Lung (tissue), 12 donors: ENCODE measurements around the gene LRP5. TPM values are rescaled to one million over a fixed set of nuclear protein-coding genes. Genes with fewer than 3 reads are reported as not detected.

Source experiments
- ATAC-seq: fragments of 200-7000 bp; cut with Tn5 transposase; one replicate; pipeline ENCODE4 v1.9.1; 2020; ENCODE audit warnings: moderate number of reproducible peaks; ENCODE audit not compliant: insufficient read depth, low FRiP score
- DNase-seq, 3 donors: peaks; one replicate each; pipeline ENCODE4 v3.0.0-alpha.2; 2013 to 2017
- H3K27ac ChIP-seq, 2 donors: one replicate each; pipeline ENCODE4 v1.5.1; 2013; ENCODE audit warnings: mild to moderate bottlenecking in 2 of 2, moderate library complexity in 2 of 2, control low read depth in 1 of 2, inconsistent platforms in 1 of 2, low read depth in 1 of 2, low read length in 1 of 2
- H3K27me3 ChIP-seq, 3 donors: one replicate each; pipeline ENCODE4 v1.5.1; 2013; ENCODE audit warnings: low read length in 2 of 3; ENCODE audit not compliant: control insufficient read depth in 3 of 3, insufficient read depth in 3 of 3
- H3K36me3 ChIP-seq, 4 donors: one replicate each; pipeline ENCODE4 v1.5.1; 2013; ENCODE audit warnings: low read length in 4 of 4, mild to moderate bottlenecking in 1 of 4, moderate library complexity in 1 of 4; ENCODE audit not compliant: control insufficient read depth in 4 of 4, insufficient read depth in 4 of 4
- H3K4me1 ChIP-seq, 5 donors: one replicate each; pipeline ENCODE4 v1.5.1; 2013; ENCODE audit warnings: low read length in 5 of 5, mild to moderate bottlenecking in 2 of 5, moderate library complexity in 1 of 5; ENCODE audit not compliant: control insufficient read depth in 5 of 5, insufficient read depth in 5 of 5
- H3K4me3 ChIP-seq: one replicate; pipeline ENCODE4 v1.5.1; 2013; ENCODE audit warnings: mild to moderate bottlenecking, control low read depth, moderate library complexity
- H3K9ac ChIP-seq, 2 donors: one replicate each; pipeline ENCODE4 v1.5.1; 2013; ENCODE audit warnings: low read length in 2 of 2, control low read depth in 1 of 2; ENCODE audit not compliant: insufficient read depth in 1 of 2
- H3K9me3 ChIP-seq, 4 donors: one replicate each; pipeline ENCODE4 v1.5.1; 2013; ENCODE audit warnings: low read length in 3 of 4, mild to moderate bottlenecking in 1 of 4, moderate library complexity in 1 of 4; ENCODE audit not compliant: control insufficient read depth in 4 of 4, insufficient read depth in 3 of 4
- CTCF ChIP-seq: IDR thresholded peaks from 2 replicates; pipeline ENCODE4 v1.5.1; 2012; ENCODE audit warnings: mild to moderate bottlenecking; ENCODE audit errors: control extremely low read depth, extremely low read depth
- WGBS, 2 donors: extraction: QIAGEN DNeasy Blood & Tissue Kit; methylation state at CpG; one replicate each; pipeline ENCODE4 v1.1.7; 2013; 5-methylcytosine and 5-hydroxymethylcytosine counted together
- polyA plus RNA-seq, 2 donors: library from polyadenylated mRNA; stranded (reverse); fragments of 200-250 nt; gene quantifications; one replicate each; pipeline ENCODE4 v1.2.1, GENCODE V29; 2013
- total RNA-seq, 2 donors: library from RNA; depleted of rRNA in 1 of 2; stranded (reverse); fragments of >200 nt in 1 of 2; gene quantifications; one replicate each; pipeline ENCODE4 v1.2.1, GENCODE V29; 2014 to 2021
- donor health status: control.
- donor health status: control.
- donor health status: Bipolar disorder and iron deficiency.
- donor health status: healthy.
- donor health status: DM: yes; HTN: yes; CAD: no.

Gene LRP5
- total and polyA plus RNA-seq, 4 donors: 33.7 to 76.4 (median 63.2) TPM

GRCh38 chr11:68309621-68310185 is 2.7 kb upstream of the LRP5 start:
- Histone ChIP-seq H3K4me1 (peaks cover 0 to 17% (median 4%) of the 10 kb centered on the region in 5 donors), H3K9me3 (no peaks in the 10 kb centered on the region)
- no peak for TF ChIP-seq CTCF

GRCh38 chr11:68311160-68312116 is 953 bp upstream of the LRP5 start:
- TF ChIP-seq CTCF: no peak
- peak overlapping the region; percentile 66 to 68 for H3K27ac ChIP-seq

More at GRCh38 chr11:68309621-68310185, 2.7 kb upstream of the LRP5 start:
- ATAC-seq: no peak
- H3K27ac ChIP-seq: no peak overlapping the region
- 82 to 91% methylated on average over 2 of the region's 2 CpGs for WGBS, 2 donors
- H3K36me3 ChIP-seq: no peaks in the 10 kb centered on the region
- H3K4me3 ChIP-seq: no peak overlapping the region
- no peaks in the 10 kb centered on the region for H3K27me3 ChIP-seq
- no peak overlapping the region for H3K9ac ChIP-seq
- no peak for DNase-seq

DNA sequence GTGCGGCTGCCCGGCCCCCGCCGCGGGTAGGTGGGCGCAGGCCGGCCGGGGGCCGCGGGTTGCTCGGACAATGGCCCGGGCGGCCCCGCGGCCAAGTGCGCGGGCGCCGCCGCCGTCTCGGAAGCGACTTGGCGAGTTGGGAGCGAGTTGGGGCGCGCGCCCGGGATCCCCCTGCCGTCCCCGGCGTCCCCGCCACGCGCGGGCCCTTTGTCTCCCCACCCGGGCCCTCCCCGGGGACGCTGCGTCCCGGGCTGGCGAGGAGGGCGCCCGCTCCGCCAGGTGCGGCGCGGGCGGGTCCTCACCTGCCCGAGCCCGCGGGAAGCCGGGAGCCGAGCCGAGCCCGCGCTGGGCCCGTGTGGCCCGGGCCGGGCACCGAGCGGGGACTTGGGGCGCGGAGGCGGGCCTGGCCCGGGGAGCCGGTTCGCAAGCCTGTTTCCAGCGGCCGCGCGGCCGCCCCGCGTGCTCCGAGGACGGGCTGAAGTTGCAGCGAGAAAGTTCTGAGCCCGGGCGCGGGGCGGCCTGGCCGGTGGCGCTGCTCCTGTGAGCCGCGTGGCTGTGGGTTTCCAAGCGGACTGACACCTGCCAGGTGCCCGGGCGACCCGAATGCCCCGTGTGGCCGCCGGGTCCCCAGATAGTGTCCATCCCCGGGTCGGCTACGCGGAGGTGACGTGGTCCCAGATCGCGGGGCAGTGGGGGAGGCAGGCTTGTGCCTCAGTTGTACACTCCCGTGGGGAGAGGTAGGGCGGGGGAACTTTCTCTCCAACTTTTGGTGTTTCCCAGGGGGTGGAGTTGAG is 586 bp downstream of the LRP5 start:
- Histone ChIP-seq H3K9ac (peak overlapping the region; percentile 46 to 70), H3K36me3 (no peaks in the 10 kb centered on the region), H3K4me3 (peak overlapping the region; percentile 70), H3K27me3 (no peaks in the 10 kb centered on the region), H3K27ac (peak overlapping the region; percentile 65 to 86), H3K9me3 (no peaks in the 10 kb centered on the region), H3K4me1 (peaks cover 7 to 34% (median 25%) of the 10 kb centered on the region in 5 donors)
- 0 to 1% methylated on average over 57 to 102 of the region's 102 CpGs for WGBS, 2 donors
- TF ChIP-seq CTCF: no peak
- no peak for ATAC-seq
- no peak for DNase-seq

More at GRCh38 chr11:68311160-68312116, 953 bp upstream of the LRP5 start:
- peak; percentile 18 to 28 (median 25) for DNase-seq
- no peaks in the 10 kb centered on the region for H3K9me3 ChIP-seq
- no peak for ATAC-seq
- no peaks in the 10 kb centered on the region for H3K36me3 ChIP-seq
- H3K4me1 ChIP-seq: peaks cover 5 to 27% (median 13%) of the 10 kb centered on the region in 5 donors
- H3K4me3 ChIP-seq: no peak overlapping the region
- WGBS, 2 donors: 60 to 71% methylated on average over 25 of the region's 25 CpGs
- no peaks in the 10 kb centered on the region for H3K27me3 ChIP-seq
- peak overlapping the region in 1 of 2 donors; percentile 3 for H3K9ac ChIP-seq
